ENCODE data around the gene BRD4.
A peak's percentile ranks its signal among the peaks of the same experiment; 100 is the strongest.

The BRD4 gene

DNA sequence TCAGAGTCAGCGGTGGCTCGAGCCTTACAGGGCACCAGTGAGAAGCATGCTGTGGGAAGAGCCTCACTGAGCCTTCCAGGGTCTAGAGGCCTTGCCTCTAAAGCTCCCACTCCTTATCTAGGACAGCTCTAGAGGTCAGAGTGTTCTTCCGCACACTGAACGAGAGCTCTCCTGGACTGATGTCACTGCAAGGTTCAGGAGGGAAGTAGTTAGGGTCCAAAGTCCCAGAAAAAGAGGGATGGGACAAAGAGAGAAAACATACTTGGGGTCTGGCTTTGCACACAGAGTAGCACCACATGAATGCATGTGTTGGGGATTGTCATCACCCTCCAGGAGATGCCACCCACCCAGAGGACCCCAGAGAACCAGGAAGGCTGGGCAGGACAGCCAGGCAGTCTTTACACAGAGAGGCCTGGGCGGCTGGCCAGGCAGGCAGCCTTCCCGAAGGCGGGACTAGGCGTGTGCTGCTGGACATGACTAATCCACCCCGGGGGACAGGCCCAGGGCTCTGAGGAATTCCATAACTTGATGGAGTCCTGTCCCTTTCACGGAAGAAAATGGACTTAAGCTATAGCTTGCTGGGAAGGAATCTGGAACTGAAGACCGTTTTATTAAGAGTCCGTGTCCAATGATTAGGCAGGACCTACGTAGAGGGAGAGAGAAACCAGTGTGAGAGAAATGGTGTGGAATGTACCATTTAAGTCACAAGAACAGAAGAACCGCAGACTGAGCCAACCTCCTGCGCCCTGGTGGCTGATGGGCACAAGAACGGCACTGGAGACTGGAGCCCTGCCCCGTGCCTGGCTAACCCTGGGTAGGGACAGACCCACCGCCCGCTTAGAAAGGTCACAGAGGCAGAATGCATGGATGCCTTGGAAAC is 83.5 kb downstream of the BRD4 start:
- peak; percentile 44 for DNase-seq (ENCODE audit: low read depth)

DNA sequence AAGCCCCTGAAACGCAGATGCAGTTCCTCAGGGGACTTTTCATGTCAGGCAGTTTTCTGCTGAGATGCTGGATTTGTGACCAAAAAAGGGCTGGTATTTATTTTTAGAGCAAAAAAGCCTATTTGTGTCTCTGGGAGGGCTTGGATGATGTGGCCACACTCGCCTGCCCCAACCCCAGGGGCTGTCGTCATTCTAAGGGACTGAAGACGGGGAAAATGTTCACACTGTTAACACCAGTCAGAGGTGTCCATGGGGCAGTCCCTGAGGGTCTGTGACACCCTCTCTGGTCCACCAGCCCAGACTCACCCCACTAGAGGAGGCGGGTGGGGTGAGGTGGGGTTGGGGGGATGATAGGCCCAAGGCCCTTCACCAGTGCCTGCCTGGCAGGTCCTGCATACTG is 84.2 kb downstream of the BRD4 start:
- DNase-seq (ENCODE audit: low read depth) = no peak

DNA sequence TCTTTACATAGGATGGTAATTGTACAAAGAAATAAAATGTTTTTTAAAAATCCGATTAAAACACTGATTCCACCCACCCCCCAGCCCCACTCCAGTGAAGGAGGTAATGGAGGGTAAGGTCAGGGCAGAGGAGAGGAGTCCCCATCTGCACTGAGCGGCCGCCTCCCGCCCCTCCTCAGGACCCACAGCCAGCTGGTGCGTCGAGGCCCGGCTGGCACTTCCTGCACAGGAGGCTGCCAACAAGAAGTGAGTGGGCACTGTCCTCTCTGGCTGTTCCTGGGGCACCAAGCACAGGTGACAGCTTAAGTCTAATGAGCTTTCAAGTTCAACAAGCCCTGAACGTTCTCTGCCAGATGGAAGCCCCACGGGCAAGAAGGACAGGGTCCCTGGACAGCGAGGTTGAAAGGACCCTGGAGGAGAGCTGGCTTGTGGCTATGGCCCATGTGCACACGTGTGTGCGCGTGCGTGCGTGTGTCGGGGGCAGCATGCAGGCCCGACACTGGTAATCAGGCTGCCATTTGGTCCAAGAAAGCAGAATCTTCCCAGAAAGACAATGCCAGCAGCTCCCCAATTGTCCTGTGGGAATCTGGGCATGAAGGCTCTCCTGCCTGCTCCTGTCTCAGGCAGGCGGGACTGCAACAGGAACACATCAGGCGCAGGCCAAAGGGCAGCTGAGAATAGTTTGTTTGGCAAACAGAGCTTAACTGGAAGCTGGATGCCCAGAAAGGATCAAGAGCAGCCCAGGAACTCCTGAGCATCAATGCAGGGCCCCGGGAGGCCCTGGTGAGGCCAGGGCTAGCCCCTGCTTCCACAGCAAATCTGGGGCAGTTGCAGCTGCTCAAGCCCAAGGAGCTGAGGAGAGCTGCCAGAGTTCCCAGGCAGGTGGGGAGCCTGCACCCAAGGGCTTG is 85.0 kb downstream of the BRD4 start:
- DNase-seq (ENCODE audit: low read depth) = no peak

DNA sequence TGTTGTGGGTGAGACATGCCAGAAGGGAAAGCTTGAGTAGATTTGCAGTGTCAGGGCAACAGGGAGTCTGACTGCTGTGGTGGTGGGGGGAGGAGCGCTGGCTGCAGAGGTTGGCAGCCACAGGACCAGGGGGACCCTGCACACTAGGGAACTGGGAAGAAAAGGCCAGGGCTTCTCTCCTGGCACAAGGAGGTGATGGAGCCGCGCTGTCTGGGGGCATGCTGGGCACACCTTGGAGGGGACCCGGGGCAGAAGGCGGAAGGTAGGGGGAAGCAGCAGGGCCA is 86.2 kb downstream of the BRD4 start:
- DNase-seq (ENCODE audit: low read depth) = no peak

DNA sequence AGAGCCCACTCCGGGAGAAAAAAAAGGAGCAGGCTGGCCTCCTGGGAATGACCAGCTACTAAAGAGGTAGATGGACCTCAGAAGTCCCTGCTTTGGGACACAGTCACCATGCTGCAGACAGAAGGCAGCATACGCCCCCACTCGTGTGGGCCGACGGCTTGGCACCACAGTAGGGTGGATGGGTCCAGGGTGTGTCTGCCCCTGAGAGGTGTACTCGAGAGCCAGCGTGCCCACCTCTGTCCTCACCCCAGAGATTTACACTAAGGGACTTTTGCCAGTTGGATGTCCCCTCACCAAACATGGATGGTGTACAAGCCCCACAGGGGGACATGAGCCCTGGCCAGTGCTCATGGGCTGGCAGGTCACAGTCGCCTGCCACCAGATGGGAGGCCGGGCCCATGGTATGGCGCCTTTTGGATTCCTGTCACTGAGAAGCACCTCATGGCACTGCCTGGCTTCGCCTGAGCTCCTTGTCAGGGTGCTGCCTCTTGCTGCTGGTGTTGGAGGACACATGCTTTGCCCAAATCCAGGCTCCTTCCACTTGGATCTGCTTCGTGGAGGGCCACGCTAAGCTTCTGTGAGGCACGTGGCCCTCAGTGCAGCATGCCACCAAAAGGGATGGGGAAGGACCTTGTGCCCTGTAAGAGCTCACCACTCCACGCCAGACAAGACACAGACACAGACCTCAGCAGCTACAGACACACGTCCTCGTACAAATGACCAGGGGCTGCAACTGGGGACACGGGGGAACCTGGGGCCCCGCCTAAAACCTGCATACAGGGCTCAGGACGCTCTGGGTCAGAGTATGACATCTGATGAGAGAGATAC is 86.8 kb downstream of the BRD4 start:
- DNase-seq (ENCODE audit: low read depth) = no peak

DNA sequence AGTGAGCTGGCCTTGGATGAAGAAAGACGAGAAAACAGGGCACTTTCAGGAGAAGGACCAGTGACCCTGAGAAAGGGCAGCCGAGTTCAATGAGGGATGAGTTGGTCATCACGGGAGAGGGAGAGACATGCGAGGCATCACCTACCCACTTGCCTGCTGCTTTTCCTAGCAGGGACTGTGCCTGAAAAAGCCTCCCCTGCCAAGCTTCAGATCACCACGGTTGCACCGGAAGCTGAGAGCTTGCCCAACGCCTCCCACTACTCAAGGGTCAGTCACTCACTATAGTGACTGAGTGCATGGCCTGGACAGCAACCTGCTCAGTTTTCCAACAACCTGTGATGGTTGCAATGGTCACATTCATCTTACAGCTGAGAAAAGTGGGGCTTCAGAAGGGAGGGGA is 87.5 kb downstream of the BRD4 start:
- DNase-seq (ENCODE audit: low read depth) = no peak

DNA sequence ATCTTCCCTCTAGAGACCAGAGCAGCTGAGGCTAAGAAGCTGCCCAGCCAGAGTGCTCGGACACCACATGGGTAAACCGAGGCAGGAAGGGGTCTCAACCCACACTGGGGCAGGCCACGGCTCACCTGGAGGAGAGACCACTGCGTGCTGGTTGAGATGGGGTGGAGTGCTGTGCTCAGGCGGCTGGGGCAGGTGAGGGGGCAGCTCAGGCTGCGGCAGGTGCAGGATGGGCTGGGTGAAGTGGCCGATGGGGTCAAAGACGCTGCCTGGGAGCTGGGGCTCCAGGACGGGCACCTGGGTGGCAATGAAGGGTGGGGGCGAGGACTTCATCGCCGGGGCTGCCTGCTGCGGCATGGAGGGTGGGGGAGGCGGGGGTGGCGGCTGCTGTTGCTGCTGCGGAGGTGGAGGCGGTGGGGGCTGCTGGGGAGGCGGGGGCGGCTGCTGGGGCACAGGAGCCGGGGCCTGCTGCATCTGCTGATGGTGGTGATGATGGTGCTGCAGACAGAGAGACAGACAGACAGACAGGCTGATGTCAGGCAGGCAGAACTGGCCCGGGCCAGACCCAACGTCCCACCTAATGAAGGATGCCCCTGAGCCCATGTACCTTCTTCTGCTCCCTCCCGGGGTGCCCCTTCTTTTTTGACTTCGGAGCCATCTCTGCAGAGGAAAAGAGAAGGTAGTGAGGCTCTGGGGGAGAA is 88.1 kb downstream of the BRD4 start:
- DNase-seq (ENCODE audit: low read depth) = no peak

DNA sequence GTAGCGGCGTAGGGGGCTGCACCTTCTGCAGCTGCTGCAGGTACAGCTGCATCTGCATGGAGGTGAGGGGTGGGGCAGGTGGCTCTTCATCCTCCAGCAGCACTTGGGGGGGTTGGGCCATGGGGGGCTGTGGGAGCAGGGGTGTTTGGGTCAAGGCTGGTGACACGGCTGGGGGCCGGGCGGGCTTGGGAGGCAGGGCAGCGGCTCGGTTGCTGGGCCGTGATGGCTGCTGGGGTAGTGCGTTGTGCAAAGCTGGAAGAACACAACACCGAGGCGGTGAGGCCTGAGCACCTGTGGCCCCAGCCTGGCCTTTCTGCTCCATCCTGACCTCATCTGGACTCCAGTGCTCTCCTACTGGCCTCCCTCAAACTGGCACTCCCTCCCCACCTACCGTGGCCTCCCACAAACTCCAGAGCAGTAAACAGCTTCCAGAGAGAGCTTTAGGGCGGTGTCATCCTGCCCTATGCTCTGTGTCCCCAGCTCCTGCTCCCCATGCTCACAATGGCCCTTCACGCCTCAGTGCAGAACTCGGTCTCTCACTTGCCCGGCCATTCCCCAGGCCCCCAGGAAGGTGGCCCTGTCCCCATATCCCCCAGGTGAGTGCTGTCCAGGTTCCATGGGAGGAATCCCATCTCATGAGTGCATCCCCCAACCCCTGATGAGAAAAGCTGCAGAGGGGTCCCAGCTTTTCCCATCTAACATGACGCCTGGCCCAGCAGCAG is 88.9 kb downstream of the BRD4 start:
- DNase-seq (ENCODE audit: low read depth) = no peak

DNA sequence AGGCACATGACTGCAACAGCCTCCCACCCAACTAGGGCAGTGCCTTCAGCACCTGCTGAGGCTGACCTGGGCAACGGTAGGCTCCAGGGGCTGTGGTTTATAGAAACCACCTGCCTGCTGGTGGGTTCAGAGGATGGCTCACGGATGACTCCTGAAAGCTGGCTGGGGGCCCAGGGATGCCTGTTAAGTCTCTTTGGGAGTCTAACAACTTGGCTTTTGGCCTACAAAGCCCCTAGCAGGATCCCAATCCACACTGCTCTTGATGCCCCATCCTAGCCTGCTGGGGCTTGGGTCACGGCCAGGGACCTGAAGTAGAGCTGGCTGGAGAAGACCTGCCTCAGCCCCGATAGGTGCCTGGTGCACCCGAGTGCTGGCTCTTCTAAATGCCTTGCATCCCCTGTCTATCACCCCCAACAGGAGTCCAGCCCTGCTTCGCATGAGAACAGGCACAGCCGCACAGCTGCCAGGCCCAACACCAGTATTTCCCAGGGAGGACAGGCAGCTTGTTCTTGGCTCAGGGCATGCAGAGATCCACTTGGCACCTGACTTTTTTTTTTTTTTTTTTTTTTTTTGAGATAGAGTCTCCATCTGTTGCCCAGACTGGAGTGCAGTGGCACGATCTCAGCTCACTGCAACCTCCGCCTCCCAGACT is 91.0 kb downstream of the BRD4 start:
- DNase-seq (ENCODE audit: low read depth) = no peak

DNA sequence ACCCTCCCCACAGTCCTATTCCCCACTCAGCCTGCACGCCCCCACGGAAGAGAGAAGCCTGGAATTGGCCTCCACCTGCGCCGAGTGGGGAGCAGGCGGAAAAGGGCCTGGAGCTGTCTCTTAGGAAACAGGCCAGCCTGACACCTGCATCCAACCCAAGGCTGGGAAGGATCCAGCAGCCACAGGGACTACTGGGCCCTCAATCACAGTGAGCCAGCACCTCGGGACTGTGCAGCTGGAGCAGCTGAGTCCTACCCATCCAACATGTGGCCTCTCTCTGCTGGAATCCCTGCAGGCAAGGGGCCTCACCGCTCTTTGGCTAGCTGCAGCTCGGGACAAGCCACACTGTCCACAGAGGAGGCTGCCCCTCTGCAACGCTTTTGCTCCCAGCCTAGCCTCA is 91.8 kb downstream of the BRD4 start:
- DNase-seq (ENCODE audit: low read depth) = no peak

DNA sequence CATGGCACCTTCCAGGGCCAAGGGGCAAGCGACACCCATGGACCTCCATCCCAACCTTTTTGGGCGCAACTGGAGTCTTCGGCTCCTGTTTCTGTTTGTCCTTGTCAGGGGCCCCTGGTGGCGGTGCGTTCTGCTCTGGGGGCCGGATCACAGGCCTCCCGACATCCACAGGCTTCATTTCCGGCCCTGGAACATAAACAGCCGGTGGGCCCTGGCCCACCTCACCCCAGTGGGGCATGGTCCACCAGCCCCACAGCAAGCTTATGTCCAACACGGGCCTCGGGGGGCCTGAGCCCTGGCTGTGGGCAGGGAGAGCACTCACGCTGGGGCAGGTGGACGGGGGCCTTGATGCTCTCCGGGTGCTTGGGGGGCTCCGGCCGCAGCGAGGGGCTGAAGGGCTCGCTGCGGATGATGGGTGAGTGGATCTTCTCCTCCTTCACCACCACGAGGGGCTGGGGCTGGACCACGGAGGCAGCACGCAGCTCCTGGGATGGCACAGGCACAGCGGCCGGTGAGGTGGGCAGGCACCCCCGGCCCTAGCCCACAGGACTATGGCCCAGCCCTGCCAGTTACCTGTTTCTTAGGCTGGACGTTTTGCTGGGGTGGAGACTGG is 92.9 kb downstream of the BRD4 start:
- DNase-seq (ENCODE audit: low read depth) = no peak

DNA sequence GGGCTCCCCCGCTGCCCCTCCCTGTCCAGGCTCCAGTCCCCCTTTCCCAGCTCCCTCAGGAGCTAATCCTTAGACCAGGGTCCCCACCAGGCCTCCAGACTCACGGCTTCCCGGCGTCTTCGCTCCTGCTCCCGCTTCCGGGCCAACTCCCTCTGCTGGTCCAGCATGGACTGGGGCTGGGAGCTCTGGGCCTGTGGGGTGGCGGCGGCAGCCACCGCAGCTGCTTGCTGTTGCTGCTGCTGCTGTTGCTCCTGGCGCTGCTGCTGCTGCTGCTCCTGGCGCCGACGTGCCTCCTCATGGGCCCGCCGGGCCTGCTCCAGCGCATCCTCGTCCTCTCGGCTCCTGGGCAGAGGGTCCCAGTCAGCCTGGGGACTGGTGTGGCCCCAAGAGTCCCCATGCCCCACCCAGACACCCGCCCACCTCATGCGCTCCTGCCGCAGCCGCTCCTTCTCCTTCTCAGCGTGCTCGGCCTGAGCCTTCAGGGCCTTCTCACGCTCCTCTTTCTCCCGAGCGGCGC is 93.6 kb downstream of the BRD4 start:
- DNase-seq (ENCODE audit: low read depth) = no peak

DNA sequence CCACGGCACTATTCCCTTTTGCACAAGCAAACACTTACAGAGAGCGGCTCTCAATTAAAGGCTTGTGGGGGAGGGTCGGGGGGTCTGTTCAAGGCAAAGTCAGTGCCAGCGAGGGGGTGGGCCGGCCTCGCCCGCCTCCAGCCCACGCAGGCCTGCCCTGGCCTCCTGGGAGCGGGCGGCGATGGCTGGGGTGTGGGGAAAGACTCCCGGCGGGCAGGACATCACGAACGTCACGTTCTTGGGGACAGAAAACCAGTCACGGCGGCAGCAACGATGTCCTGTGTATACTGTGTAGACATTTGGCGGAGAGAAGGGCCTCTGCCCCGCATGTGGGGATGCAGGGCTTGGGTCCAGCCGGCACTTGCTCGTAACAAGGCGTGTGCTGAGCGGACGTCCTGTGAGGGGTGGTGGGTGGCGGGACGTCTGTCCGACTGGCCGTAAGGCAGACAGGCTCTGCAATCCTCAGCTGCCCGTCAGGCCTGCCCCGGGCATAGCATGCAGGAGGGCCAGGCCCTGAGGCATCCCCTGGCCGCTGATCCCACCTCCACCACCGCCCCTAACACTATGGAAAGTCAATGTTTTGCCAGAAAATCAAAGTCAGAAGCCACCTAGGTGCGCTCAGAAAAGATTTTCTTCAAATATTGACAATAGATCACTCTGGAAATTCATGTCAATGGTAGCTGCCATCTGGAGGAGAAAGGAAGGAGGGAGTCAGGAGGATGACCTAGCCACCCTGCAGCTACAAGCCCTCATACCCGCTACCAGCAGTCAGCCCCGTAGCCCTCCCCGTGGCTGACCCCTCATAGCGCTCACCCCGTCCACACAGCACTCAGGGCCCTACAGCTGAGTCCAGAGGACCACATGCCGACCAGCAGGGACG is 94.3 kb downstream of the BRD4 start:
- DNase-seq (ENCODE audit: low read depth) = no peak

DNA sequence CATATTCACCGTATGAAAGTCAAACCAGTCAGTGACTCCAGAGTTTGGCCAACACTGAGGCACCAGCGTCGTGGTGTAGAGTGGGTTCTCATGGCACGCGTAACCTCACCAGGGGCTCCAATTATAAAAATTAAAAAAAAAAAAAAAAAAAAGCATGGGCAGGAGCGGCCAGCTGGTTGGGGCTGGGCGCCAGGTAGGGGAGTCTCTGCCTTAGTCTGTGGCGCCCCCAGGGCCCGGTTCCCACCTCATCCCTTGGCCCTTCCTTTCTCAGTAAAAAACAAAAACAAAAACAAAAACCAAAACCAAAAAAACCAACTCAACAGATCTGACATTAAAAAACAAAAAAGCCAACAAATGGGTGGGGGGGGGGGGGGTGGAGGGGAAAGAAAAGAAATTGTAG is 95.5 kb downstream of the BRD4 start:
- no peak for DNase-seq (ENCODE audit: low read depth)

DNA sequence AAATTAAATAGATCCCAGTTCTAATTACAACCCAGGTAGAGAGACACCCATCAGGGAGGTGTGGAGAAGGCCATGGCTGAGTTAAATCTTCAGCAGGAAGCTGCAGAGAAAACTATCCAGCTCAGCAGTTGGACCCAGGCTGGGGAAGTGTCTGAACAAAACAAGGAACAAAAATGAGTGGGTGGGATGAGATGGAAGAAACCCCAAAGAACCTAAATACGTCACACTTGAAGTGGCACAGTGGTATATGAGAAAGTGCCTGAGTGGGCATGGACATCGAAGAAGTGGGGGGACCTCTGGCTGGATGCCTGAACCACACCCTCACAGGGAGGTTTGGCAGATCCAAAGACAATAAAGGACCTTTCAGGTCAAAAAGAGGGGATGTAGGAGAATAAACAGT is 96.6 kb downstream of the BRD4 start:
- no peak for DNase-seq (ENCODE audit: low read depth)

DNA sequence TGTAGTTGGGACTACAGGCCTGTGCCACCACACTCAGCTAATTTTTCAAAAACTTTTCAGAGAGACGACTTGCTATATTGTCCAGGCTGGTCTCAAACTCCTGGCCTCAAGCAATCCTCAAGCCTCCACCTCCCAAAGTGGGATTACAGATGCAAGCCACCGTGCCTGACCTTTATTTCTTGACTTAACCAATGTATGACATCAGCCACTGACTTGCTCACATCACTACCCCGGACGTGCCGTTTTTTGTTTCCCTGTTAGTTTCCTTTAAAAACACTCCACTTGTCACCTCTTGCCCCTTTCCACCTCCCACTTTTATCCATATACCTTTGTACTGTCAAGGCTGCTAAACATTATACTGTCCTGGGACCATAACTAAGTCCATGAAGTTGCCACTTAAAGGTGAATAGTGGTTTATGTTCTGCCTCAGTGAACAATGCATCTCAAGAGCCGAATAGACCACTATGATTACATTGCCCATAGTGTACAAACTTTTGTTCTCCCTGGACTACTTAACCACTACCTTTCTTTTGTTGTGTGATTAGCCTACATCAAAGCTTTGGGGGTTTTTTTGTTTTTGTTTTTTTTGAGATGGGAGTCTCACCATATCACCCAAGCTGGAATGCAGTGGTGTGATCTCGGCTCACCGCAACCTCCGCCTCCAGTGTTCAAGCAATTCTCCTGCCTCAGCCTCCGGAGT is 97.8 kb downstream of the BRD4 start:
- DNase-seq (ENCODE audit: low read depth) = no peak

DNA sequence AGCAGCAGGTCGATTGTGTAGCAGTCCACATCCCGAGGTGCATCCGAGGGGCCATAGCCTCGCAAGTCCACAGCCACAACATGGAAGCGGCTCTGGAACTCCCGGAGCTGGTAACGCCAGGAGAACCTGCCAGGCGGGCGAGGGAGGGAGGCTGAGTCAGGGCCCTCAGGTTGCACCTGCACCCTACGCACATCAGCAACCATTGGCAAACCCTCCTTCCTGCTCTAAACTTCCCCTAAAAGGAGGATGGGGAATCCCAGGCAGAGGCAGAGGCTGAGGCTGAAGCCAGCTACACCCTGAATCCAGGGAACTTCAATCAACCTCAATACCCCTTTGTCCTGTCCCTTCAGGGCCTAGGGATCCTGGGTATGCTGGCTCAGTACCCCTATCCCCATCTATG is 101.1 kb downstream of the BRD4 start:
- DNase-seq (ENCODE audit: low read depth) = no peak

DNA sequence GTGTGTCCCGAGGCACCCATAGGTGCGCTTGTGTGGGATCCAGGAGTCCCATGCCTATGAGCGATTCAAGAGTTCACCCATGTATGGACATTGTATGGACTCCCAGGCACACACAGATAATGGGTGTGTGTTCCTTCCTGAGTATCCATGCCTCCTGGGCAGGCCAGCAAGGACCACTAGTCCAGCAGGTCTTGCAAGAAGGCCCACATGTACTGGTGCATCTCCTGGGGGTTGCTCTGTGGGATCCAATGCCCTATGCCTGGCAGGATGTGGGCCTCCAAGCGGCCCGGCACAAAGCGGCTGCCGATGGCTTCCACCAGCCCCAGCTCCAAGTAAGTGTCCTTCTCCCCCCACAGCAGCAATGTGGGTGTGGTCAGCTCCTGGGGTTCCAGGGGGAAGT is 105.1 kb downstream of the BRD4 start:
- no peak for DNase-seq (ENCODE audit: low read depth)

Data from non-pigmented ciliary epithelial cell (primary cell).